Colonic mucosa (tissue), 4 donors: ENCODE measurements around the gene BRD9. TPM values are rescaled to one million over a fixed set of nuclear protein-coding genes. Genes with fewer than 3 reads are reported as not detected.

ENCODE experiments used
- DNase-seq: peaks from one replicate; pipeline ENCODE4 v3.0.0-alpha.2; 2020
- H3K27ac ChIP-seq: fragments of 200-600 bp; one replicate; pipeline ENCODE4 v1.8.0; 2021
- H3K27me3 ChIP-seq: fragments of 200-600 bp; one replicate; pipeline ENCODE4 v1.8.0; 2021
- H3K36me3 ChIP-seq: fragments of 200-600 bp; one replicate; pipeline ENCODE4 v1.8.0; 2021
- H3K4me1 ChIP-seq: fragments of 200-600 bp; one replicate; pipeline ENCODE4 v1.8.0; 2021; ENCODE audit warnings: mild to moderate bottlenecking
- H3K4me3 ChIP-seq: fragments of 200-600 bp; one replicate; pipeline ENCODE4 v1.8.0; 2021
- H3K9ac ChIP-seq, 2 donors: one replicate each; pipeline ENCODE4 v1.7.0; 2013; ENCODE audit warnings: control low read depth in 2 of 2, low read depth in 2 of 2, low read length in 2 of 2
- H3K9me3 ChIP-seq: fragments of 200-600 bp; one replicate; pipeline ENCODE4 v1.8.0; 2021
- CTCF ChIP-seq: fragments of 200-600 bp; IDR thresholded peaks from one replicate; pipeline ENCODE4 v1.8.0; 2022; ENCODE audit warnings: antibody characterized with exemption, mild to moderate bottlenecking
- intact Hi-C: fragments of 100-400 bp; cut with DNase I; formaldehyde crosslinking; loops from one replicate; pipeline ENCODE4 v1.14.1; 2022
- total RNA-seq, 2 donors: library from RNA; stranded (reverse); fragmentation: NEBNext Ultra II Directional in 1 of 2; extraction: Animal tissue kit (Norgen Biotek cat#: 25700) in 1 of 2; gene quantifications; one replicate each; pipeline ENCODE4 v1.2.1, GENCODE V29; 2021
- donor health status: healthy.
- donor health status: DM: no; HTN: no; CAD: no.
- donor health status: DM: no; HTN: no; CAD: no.

The BRD9 gene
- total RNA-seq, 2 donors from 2014 or later, result 22.3 to 41.8 TPM

GRCh38 chr5:886716-887325 is 5.8 kb downstream of the BRD9 start:
- Histone ChIP-seq H3K9me3 (no peaks in the 10 kb centered on the region), H3K4me3 (no peak overlapping the region), H3K27me3 (no peaks in the 10 kb centered on the region), H3K4me1 (no peaks in the 10 kb centered on the region), H3K27ac (no peak overlapping the region), H3K9ac (no peak overlapping the region), H3K36me3 (peaks cover 26% of the 10 kb centered on the region)
- TF ChIP-seq CTCF, result no peak
- intact Hi-C loops, result no loop called here
- no peak for DNase-seq

GRCh38 chr5:886036-886435 is 6.6 kb downstream of the BRD9 start:
- Histone ChIP-seq H3K4me3 (no peak overlapping the region), H3K27ac (no peak overlapping the region), H3K9me3 (no peaks in the 10 kb centered on the region), H3K36me3 (peaks cover 26% of the 10 kb centered on the region), H3K9ac (no peak overlapping the region), H3K4me1 (no peaks in the 10 kb centered on the region), H3K27me3 (no peaks in the 10 kb centered on the region)
- TF ChIP-seq CTCF, result no peak
- DNase-seq, result no peak
- intact Hi-C loops, result no loop called here

GRCh38 chr5:885529-885928 is 7.1 kb downstream of the BRD9 start:
- Histone ChIP-seq H3K9ac (no peak overlapping the region), H3K27ac (no peak overlapping the region), H3K4me3 (no peak overlapping the region), H3K9me3 (no peaks in the 10 kb centered on the region), H3K4me1 (no peaks in the 10 kb centered on the region), H3K36me3 (peaks cover 26% of the 10 kb centered on the region), H3K27me3 (no peaks in the 10 kb centered on the region)
- DNase-seq, result no peak
- intact Hi-C loops, result no loop called here
- no peak for TF ChIP-seq CTCF

- no peak overlapping the region for H3K4me3 ChIP-seq
- no peak for TF ChIP-seq CTCF
- DNase-seq, result no peak
- no peaks in the 10 kb centered on the region for H3K27me3 ChIP-seq
- H3K36me3 ChIP-seq, result peaks cover 26% of the 10 kb centered on the region
- intact Hi-C loops, result no loop called here
- H3K9me3 ChIP-seq, result no peaks in the 10 kb centered on the region
- H3K9ac ChIP-seq, result no peak overlapping the region
- H3K4me1 ChIP-seq, result no peaks in the 10 kb centered on the region
- H3K27ac ChIP-seq, result no peak overlapping the region
Observed at GRCh38 chr5:885127-885442, 7.5 kb downstream of the BRD9 start.

- intact Hi-C loops, result no loop called here
Observed at GRCh38 chr5:884345-885126, 8.1 kb downstream of the BRD9 start.

More at GRCh38 chr5:884345-885126, 8.1 kb downstream of the BRD9 start:
- Histone ChIP-seq H3K36me3 (peaks cover 26% of the 10 kb centered on the region), H3K9me3 (no peaks in the 10 kb centered on the region), H3K9ac (no peak overlapping the region), H3K27ac (no peak overlapping the region), H3K4me3 (no peak overlapping the region), H3K27me3 (no peaks in the 10 kb centered on the region), H3K4me1 (no peaks in the 10 kb centered on the region)
- no peak for TF ChIP-seq CTCF
- no peak for DNase-seq
